HTERT RPE-1 (cell line): ENCODE results near the gene SLC39A11.

ENCODE experiments used
- in situ Hi-C: fragments of 300-500 bp; cut with MboI; formaldehyde crosslinking; loops from 4 replicates; pipeline ENCODE4 v1.14.3; 2020; ENCODE audit warnings: low sequenced_read_pairs

Gene SLC39A11

DNA sequence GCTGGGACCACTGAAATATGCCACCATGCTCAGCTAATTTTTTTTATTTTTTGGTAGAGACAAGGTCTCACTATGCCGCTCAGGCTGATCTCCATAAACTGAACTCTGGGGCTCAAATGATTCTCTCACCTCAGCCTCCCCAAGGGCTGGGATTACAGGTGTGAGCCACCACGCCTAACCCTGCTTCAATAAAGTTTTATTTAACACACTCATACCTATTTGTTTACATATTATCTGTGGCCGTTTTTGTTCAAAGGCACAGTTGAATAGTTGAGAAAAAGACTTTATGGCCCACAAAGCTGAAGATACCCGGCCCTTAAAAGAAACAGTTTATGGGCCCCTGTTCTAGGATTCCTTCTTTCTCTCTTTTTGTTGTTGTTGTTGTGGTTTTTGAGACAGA, 419.8 kb downstream of the SLC39A11 start:
- in situ Hi-C loops, result no loop called here

- in situ Hi-C loops, result no loop called here
These were observed 421.5 kb downstream of the SLC39A11 start for GRCh38 chr17:72671016-72671415.

GRCh38 chr17:72667096-72668063, 425.1 kb downstream of the SLC39A11 start:
- in situ Hi-C loops, result no loop called here

DNA sequence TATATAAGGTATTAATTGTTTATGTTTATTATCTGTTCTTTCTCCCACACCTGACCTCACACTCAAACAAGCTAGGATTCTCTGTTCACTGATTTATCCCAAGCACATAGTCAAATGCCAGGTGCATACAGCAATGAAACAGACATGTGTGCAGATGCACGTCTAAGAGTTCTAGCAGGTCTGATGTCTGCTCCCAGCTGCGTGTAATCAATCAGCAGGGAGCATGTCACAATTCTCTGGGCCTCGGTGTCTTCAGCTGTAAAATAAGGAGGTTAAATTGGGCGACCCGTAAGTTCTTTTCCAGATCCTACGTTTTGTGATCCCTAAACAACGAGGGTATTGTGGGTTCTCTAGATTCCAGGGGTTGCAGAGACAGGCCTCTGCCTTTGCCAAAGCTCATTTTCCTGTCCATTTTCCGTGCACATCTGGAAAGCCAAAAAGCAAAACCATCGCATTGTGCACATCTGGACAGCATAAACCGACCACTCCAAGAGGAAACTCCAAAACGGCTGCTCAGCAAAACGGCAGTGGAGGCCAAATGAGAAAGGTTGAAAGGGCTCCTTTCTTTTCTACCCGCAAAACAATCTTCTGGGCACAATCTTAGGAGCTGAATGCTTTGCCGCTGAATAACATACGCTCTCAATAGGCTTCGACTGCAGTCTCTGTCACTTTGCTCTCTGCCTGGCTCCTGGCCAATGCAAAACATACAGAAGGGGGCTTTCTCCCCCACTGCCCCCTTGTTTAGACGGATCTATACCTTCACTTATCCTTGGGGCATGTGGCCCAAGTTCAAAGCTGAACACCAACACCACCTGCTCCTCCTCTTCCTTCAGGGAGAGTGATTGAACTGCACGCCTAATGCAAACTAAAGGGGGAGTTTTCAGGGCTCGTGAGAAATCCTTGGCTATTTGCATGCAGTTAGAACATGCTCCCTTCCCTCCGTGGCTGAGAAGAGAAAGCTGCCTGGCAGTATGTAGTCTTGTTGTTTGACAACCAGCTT, 426.3 kb downstream of the SLC39A11 start:
- in situ Hi-C loops, result no loop called here

DNA sequence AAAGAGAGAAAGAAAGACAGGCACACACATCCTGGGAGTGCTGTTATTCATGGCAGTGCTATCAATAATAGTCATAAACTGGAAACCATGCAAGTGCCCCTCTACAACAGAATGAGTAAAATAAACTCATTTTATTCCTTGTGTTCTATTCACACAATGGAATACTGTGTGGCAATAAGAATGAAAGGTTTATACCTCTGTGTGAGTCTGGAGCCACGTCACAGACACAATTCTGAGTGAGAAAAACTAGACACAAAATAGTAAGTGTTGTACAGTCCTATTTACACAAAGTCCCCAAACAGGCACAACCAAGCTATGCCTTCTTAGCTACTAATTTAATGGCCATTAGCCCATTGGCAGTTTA, 429.7 kb downstream of the SLC39A11 start:
- in situ Hi-C loops, result no loop called here

DNA sequence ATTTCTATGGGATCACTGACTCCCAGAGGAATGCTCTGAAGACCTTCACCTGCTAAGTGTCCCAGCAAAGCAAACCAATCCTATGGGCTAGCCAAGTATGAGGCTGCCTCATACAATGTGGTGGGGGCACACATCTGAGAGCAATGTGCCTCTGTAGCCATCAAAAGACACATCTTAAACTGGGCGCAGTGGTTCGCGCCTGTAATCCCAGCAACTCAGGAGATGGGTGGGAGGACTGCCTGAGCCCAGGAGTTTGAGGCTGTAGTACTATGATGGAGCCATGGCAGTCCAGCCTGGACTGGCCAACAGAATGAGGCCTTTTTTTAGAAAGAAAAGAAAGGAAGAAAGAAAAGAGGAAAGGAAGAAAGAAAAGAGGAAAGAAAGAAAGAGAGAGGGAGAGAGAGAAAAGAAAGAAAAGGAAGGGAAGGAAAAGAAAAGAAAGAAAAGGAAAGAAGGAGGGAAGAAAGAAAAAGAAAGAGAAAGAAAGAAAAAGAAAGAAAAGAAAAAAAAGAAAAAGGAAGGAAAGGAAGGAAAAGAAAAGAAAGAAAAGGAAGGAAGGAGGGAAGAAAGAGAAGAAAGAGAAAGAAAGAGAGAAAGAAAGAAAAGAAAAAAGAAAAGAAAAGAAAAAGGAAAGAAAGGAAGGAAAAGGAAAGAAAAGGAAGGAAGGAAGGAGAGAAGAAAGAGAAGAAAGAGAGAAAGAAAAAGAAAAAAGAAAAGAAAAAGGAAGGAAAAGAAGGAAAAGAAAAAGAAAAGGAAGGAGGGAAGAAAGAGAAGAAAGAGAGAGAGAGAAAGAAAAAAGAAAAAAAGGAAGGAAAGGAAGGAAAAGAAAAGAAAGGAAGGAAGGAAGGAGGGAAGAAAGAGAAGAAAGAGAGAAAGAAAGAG, 430.3 kb downstream of the SLC39A11 start:
- in situ Hi-C loops, result no loop called here

GRCh38 chr17:72661116-72661944, 431.2 kb downstream of the SLC39A11 start:
- in situ Hi-C loops, result no loop called here

DNA sequence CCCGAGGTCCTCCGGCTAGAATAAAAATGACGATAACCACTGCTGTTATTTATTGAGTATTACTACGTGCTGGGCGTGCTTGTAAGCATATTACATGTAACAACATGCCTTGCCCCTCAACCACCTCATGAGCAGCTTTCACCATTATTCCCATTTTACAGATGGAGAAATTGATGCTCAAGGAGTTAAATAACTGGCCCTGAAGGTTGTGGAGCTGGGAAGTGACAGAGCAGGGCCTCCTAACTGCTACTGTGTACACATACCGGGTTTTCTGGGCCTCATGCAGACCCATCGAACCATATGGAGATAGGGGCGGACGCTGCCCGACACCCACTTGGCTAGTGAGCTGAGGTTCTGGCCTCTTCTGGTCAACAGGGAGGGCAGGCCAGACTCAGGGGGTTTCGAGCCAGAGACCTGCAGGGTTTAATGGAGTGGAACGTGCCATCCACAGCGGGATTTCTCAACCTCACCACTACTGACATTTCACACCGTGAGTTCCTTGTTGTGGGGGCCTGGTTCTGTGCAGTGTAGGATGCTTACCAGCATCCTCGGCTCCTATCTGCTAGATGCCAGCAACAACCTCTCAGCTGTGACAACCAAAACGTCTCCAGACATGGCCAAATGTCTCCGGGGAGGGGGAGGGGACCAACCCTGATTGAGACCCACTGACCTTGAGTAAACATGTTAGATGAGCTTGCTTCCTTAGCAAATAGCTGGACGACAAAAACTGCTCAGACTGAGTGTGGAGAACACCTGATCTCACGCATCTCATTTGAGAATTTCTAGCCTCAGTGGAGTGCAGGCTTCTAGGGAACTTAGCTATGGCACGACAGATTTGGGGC, 432.0 kb downstream of the SLC39A11 start:
- in situ Hi-C loops, result no loop called here

DNA sequence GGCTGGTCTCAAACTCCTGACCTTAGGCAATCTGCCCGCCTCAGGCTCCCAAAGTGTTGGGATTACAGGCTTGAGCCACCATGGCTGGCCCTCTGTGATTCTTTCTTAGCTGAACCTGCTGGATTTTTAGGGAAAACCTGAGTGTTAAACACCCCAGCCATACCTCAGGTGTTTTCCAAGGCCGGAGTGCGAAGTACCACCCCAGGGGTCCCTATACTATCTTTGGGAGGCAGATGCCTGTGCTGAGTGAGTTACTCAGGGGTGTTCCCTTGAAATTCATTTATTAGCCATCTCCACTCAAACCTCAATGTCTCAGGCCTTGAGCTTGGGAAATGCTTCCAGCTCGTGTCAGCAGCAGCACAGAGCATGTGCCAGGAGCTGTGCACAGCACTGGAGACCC, 432.7 kb downstream of the SLC39A11 start:
- in situ Hi-C loops, result no loop called here

DNA sequence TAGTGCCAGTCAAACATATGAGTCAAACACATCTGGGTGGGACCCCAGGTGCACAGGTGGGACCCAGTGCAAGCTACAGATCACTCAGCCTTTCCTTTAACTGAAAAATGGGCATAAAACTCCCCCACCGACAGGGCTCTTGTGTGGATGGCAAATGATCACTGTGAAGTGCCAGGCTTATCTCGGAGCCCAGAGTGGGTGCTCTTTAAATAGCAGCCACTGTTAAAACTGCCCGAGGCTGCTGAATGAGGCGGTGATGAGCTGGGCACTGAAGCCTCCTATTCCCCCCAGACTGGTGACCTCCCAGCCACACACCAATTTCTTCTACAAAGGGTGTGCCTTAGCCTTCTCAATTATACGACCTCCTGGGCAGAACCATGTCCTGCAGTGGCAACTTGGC, 433.8 kb downstream of the SLC39A11 start:
- in situ Hi-C loops, result no loop called here

DNA sequence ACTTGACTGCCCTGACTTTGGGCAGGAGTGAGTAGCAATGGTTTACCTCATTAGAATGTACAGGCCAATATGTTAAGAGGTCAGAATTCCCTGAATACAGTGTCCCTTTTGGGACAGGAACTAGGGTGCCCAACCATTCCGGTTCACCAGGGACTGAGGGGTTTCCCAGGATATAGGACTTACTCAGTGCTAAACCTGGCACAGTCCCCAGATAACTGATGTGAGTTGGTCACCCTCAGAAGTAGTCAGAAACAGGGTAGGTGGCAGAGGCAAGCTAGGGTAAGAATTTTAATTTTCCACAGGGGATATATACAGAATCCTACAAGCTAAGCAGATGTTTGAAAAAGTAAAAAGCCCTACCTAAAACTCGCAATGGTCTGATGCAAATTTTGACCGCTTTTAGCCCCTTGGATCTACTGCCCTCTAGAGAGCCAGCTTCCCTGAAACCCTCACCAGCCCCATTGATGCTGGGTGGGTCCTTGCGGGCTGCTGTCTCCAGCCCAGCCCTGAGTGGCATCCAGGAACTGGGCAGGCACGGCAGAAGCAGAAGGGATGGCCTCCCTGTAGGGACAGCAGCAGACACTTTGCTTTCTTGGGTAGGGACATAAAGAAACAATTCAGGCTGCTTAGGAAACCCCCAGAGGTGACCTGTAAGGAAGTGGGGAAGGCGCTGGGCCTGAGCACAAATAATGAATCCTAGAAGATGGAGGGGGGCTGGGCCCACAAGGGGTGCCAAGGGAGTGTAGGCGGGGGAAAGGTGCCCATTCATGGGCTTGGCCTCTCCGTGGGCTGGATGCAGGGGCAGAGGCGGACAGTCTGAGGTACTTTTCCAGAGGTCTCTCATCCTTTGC, 434.8 kb downstream of the SLC39A11 start:
- in situ Hi-C loops, result no loop called here

GRCh38 chr17:72656130-72656763, 436.2 kb downstream of the SLC39A11 start:
- in situ Hi-C loops, result no loop called here

GRCh38 chr17:72654706-72655105, 437.8 kb downstream of the SLC39A11 start:
- in situ Hi-C loops, result no loop called here

GRCh38 chr17:72651988-72652387, 440.5 kb downstream of the SLC39A11 start:
- in situ Hi-C loops, result no loop called here

GRCh38 chr17:72648702-72649101, 443.8 kb downstream of the SLC39A11 start:
- in situ Hi-C loops, result no loop called here

DNA sequence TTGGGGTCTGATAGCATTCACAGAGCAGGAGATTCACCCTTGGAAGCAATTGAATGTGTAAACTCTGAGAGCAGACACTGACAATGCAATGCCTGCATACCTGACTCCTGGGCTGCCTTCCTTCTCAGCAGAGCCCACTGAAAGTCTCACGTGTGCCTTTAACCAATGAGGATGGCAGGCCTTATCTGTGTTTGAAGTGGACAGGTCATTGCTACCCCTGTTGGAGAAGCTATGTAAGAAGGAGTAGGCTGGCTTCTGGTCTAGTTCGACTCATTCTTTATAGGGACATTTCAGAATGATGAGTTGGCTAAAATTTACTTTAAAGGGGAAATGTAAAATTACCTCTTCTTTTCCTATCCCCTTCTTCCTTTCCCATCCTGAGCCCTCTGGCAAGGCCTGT, 446.3 kb downstream of the SLC39A11 start:
- in situ Hi-C loops, result no loop called here

GRCh38 chr17:72644492-72644891, 448.0 kb downstream of the SLC39A11 start:
- in situ Hi-C loops, result no loop called here
